K562 (cell line): ENCODE data around the gene MAP3K7. TPM values are rescaled to one million over a fixed set of nuclear protein-coding genes. Genes with fewer than 3 reads are reported as not detected.

ENCODE experiments used
- ARID4B ChIP-seq: sonication (generic); formaldehyde crosslinking; IDR thresholded peaks from 2 replicates; pipeline ENCODE4 v1.8.0; 2022; ENCODE audit warnings: mild to moderate bottlenecking, missing genetic modification reagents
- ATF1 ChIP-seq, 2 experiments: fragments of 450-650 bp in 1 of 2; IDR thresholded peaks; 2 replicates each; pipeline ENCODE4 v1.6.1; 2016; ENCODE audit warnings: missing compliant biosample characterization in 1 of 2, missing genetic modification characterization in 1 of 2
- ELF2 ChIP-seq: fragments of 250-450 bp; sonication (Bioruptor Pico); IDR thresholded peaks from 2 replicates; pipeline ENCODE4 v1.5.0; 2021; ENCODE audit warnings: mild to moderate bottlenecking
- EP400 ChIP-seq: fragments of 450-650 bp; IDR thresholded peaks from 2 replicates; pipeline ENCODE4 v1.6.1; 2017; ENCODE audit warnings: antibody characterized with exemption, mild to moderate bottlenecking, moderate library complexity
- GATA2 ChIP-seq: sonication (generic); formaldehyde crosslinking; IDR thresholded peaks from 2 replicates; pipeline ENCODE4 v1.4.0; 2020; ENCODE audit warnings: mild to moderate bottlenecking, missing genetic modification reagents
- HES1 ChIP-seq: fragments of 450-650 bp; IDR thresholded peaks from 2 replicates; pipeline ENCODE4 v1.6.1; 2016; ENCODE audit warnings: low read depth, mild to moderate bottlenecking, moderate library complexity
- KAT8 ChIP-seq: fragments of 450-650 bp; IDR thresholded peaks from 2 replicates; pipeline ENCODE4 v1.6.1; 2016; ENCODE audit warnings: low read depth, mild to moderate bottlenecking
- KDM5B ChIP-seq: fragments of 200-600 bp; sonication (generic); IDR thresholded peaks from 2 replicates; pipeline ENCODE4 v1.6.1; 2012; ENCODE audit warnings: low read depth, mild to moderate bottlenecking, moderate library complexity, low read length, control low read depth, inconsistent platforms; ENCODE audit not compliant: insufficient replicate concordance
- PCBP1 ChIP-seq: fragments of 200-400 bp; formaldehyde crosslinking; IDR thresholded peaks from 2 replicates; pipeline ENCODE4 v1.6.1; 2018; ENCODE audit warnings: mild to moderate bottlenecking, low read depth, low read length; ENCODE audit not compliant: poor library complexity, severe bottlenecking
- RBM25 ChIP-seq: fragments of 200-400 bp; formaldehyde crosslinking; IDR thresholded peaks from 2 replicates; pipeline ENCODE4 v1.6.1; 2018; ENCODE audit warnings: low read length, low read depth, moderate library complexity; ENCODE audit not compliant: severe bottlenecking
- SMAD4 ChIP-seq: fragments of 250-450 bp; sonication (Bioruptor Pico); conservative IDR thresholded peaks from 2 replicates; pipeline ENCODE4 v1.8.0; 2021; ENCODE audit warnings: inconsistent platforms, mild to moderate bottlenecking, moderate library complexity
- SRSF1 ChIP-seq: fragments of 200-400 bp; formaldehyde crosslinking; IDR thresholded peaks from 2 replicates; pipeline ENCODE4 v1.6.1; 2017; ENCODE audit warnings: mild to moderate bottlenecking, low read depth, low read length, moderate library complexity
- TEAD4 ChIP-seq, 2 experiments: sonication (generic) in 1 of 2; formaldehyde crosslinking in 1 of 2; IDR thresholded peaks; 2 replicates each; pipeline versions ENCODE4 v1.6.1 to v1.8.0; 2012 to 2022; ENCODE audit warnings: borderline replicate concordance in 1 of 2, inconsistent platforms in 1 of 2, low read length in 1 of 2, mild to moderate bottlenecking in 1 of 2, missing genetic modification reagents in 1 of 2
- WHSC1 ChIP-seq: IDR thresholded peaks from one replicate; pipeline ENCODE4 v1.6.1; 2012; ENCODE audit warnings: low read length, control low read depth, inconsistent platforms
- ZC3H4 ChIP-seq: sonication (generic); formaldehyde crosslinking; IDR thresholded peaks from 2 replicates; pipeline ENCODE4 v1.9.0; 2021; ENCODE audit warnings: missing genetic modification reagents, borderline replicate concordance
- ZHX1 ChIP-seq: fragments of 150-350 bp; conservative IDR thresholded peaks from 2 replicates; pipeline ENCODE4 v1.6.1; 2014; ENCODE audit warnings: low read length
- ZKSCAN3 ChIP-seq: fragments of 250-450 bp; sonication (Bioruptor Pico); IDR thresholded peaks from 2 replicates; pipeline ENCODE4 v1.4.0; 2020
- ZNF224 ChIP-seq: sonication (generic); formaldehyde crosslinking; IDR thresholded peaks from 2 replicates; pipeline ENCODE4 v1.8.0; 2022; ENCODE audit warnings: mild to moderate bottlenecking, missing genetic modification reagents
- ZNF436 ChIP-seq: fragments of 250-450, 450-650 bp; sonication (Bioruptor Pico); formaldehyde crosslinking; IDR thresholded peaks from 2 replicates; pipeline ENCODE4 v1.7.0; 2020; ENCODE audit warnings: mild to moderate bottlenecking
- ZNF445 ChIP-seq: fragments of 250-450 bp; sonication (Bioruptor Pico); IDR thresholded peaks from 2 replicates; pipeline ENCODE4 v1.4.0; 2020; ENCODE audit warnings: low read depth, mild to moderate bottlenecking, moderate library complexity
- ZNF583 ChIP-seq: fragments of 250-450 bp; sonication (Bioruptor Pico); IDR thresholded peaks from 2 replicates; pipeline ENCODE4 v1.4.0; 2020
- polyA plus RNA-seq, 8 experiments: library from polyadenylated mRNA; depleted of rRNA in 4 of 8; stranded (reverse) in 5 of 8; unstranded in 3 of 8; fragments of >200 nt; fragmentation: Nextera tagmentation in 2 of 8; fragmentation: Illumina TruSeq in 1 of 8; extraction: Ambion mirVana in 2 of 8; extraction: Trizol in 1 of 8; gene quantifications; 2 replicates each; pipeline versions ENCODE4 v1.2.1 to v1.2.3, GENCODE V29; 2011 to 2014; ENCODE audit warnings: inconsistent platforms in 1 of 8, missing spikeins in 1 of 8
- total RNA-seq, 7 experiments: library from RNA; depleted of rRNA in 6 of 7; stranded (reverse); fragments of >200 nt in 6 of 7; fragmentation: Illumina TruSeq in 2 of 7; extraction: Trizol in 2 of 7; gene quantifications; 2 replicates each; pipeline versions ENCODE4 v1.2.1 to v1.2.3, GENCODE V29; 2011 to 2021; ENCODE audit warnings: low replicate concordance in 1 of 7

MAP3K7 gene
- total and polyA plus RNA-seq, 9 of the 15 experiments (the other 6 are each of a cell fraction or from before 2014, with no cell fraction given): 13.4 to 60.9 (median 34.8) TPM

GRCh38 chr6:90502866-90503407 is 83.9 kb downstream of the MAP3K7 start (continued):
- TF ChIP-seq KAT8 (no peak), ZKSCAN3 (CRISPR knock-in tag) (no peak), ZHX1 (no peak), PCBP1 (no peak), RBM25 (no peak), TEAD4 (IDR thresholded peaks at IDR 0.05; ENCODE audit: low read length) (peak; percentile 52; the same call in 1 of the 2 replicates), TEAD4 (CRISPR knock-in tag; IDR thresholded peaks at IDR 0.05; ENCODE audit: borderline replicate concordance) (no peak), KDM5B (no peak), GATA2 (CRISPR knock-in tag) (0 out of 2 replicates have a peak, but pooled peaks have one; percentile 23), ARID4B (CRISPR knock-in tag) (no peak), SMAD4 (CRISPR knock-in tag) (0 out of 2 replicates have a peak, but pooled peaks have one; percentile 23), ZNF445 (CRISPR knock-in tag) (no peak), ZNF224 (no peak), ATF1 (CRISPR knock-in tag; IDR thresholded peaks at IDR 0.05) (no peak), ATF1 (tag; IDR thresholded peaks at IDR 0.05) (peak; percentile 69), HES1 (no peak), ZNF436 (CRISPR knock-in tag) (no peak), ELF2 (CRISPR knock-in tag) (0 out of 2 replicates have a peak, but pooled peaks have one; percentile 26), SRSF1 (no peak), EP400 (no peak), ZC3H4 (CRISPR knock-in tag) (no peak), WHSC1 (no peak), ZNF583 (CRISPR knock-in tag) (no peak)
